GM23338 (cell line): ENCODE measurements around the gene TNPO3. TPM values are rescaled to one million over a fixed set of nuclear protein-coding genes. Genes with fewer than 3 reads are reported as not detected.

Experiments
- ATAC-seq: fragments of 200-7000 bp; cut with Tn5 transposase; 3 replicates; pipeline ENCODE4 v1.9.1; 2020
- DNase-seq: peaks from one replicate; pipeline ENCODE4 v3.0.0-alpha.2; 2015; ENCODE audit warnings: low spot score
- H2AFZ ChIP-seq: fragments of 200-600 bp; sonication (generic); 2 replicates; pipeline ENCODE4 v1.8.0; 2016; ENCODE audit warnings: antibody characterized with exemption, mild to moderate bottlenecking, moderate library complexity
- H3F3A ChIP-seq: fragments of 200-600 bp; sonication (generic); replicated peaks from 2 replicates; pipeline ENCODE4 v1.8.0; 2017; ENCODE audit warnings: antibody characterized with exemption, mixed run types, low read depth
- H3K27ac ChIP-seq: fragments of 200-600 bp; sonication (generic); 2 replicates; pipeline ENCODE4 v1.6.1; 2016; ENCODE audit warnings: low read depth
- H3K27me3 ChIP-seq: fragments of 200-600 bp; sonication (generic); 2 replicates; pipeline ENCODE4 v1.8.0; 2016; ENCODE audit warnings: mild to moderate bottlenecking, mixed run types, moderate library complexity; ENCODE audit not compliant: insufficient read depth
- H3K36me3 ChIP-seq: fragments of 200-600 bp; sonication (generic); 2 replicates; pipeline ENCODE4 v1.8.0; 2016; ENCODE audit warnings: mild to moderate bottlenecking; ENCODE audit not compliant: insufficient read depth
- H3K4me1 ChIP-seq: fragments of 200-600 bp; sonication (generic); 2 replicates; pipeline ENCODE4 v1.8.0; 2016; ENCODE audit warnings: mild to moderate bottlenecking, moderate library complexity; ENCODE audit not compliant: insufficient read depth
- H3K4me2 ChIP-seq: fragments of 200-600 bp; sonication (generic); 2 replicates; pipeline ENCODE4 v1.7.1; 2017; ENCODE audit warnings: mixed run types
- H3K4me3 ChIP-seq: fragments of 200-600 bp; sonication (generic); 2 replicates; pipeline ENCODE4 v1.6.1; 2016; ENCODE audit warnings: mixed run types
- H3K79me2 ChIP-seq: fragments of 200-600 bp; sonication (generic); replicated peaks from 2 replicates; pipeline ENCODE4 v1.8.0; 2017; ENCODE audit warnings: mild to moderate bottlenecking; ENCODE audit not compliant: insufficient read depth
- H3K9me2 ChIP-seq: fragments of 200-600 bp; sonication (generic); 2 replicates; pipeline ENCODE4 v1.8.0; 2017; ENCODE audit not compliant: insufficient read depth
- H4K20me1 ChIP-seq: fragments of 200-600 bp; sonication (generic); replicated peaks from 2 replicates; pipeline ENCODE4 v1.8.0; 2017; ENCODE audit warnings: mild to moderate bottlenecking; ENCODE audit not compliant: insufficient read depth
- H3K27ac Mint-ChIP-seq: 2 replicates; pipeline ENCODE4 v1.8.0; 2020; ENCODE audit warnings: inconsistent platforms, mild to moderate bottlenecking, moderate library complexity, mixed read lengths
- H3K27me3 Mint-ChIP-seq: 3 replicates; pipeline ENCODE4 v1.8.0; 2022; ENCODE audit warnings: low read depth, mild to moderate bottlenecking, moderate library complexity, mixed read lengths, inconsistent platforms; ENCODE audit not compliant: insufficient read depth, poor library complexity
- H3K36me3 Mint-ChIP-seq: 3 replicates; pipeline ENCODE4 v1.8.0; 2021; ENCODE audit warnings: low read depth, mild to moderate bottlenecking, inconsistent platforms, moderate library complexity, mixed read lengths
- H3K4me1 Mint-ChIP-seq: 3 replicates; pipeline ENCODE4 v1.8.0; 2020; ENCODE audit warnings: mild to moderate bottlenecking, inconsistent platforms, mixed read lengths
- H3K4me3 Mint-ChIP-seq: 3 replicates; pipeline ENCODE4 v1.8.0; 2021; ENCODE audit warnings: moderate library complexity, mild to moderate bottlenecking, inconsistent platforms, mixed read lengths
- H3K9me3 Mint-ChIP-seq: 3 replicates; pipeline ENCODE4 v1.8.0; 2020; ENCODE audit warnings: moderate library complexity, mild to moderate bottlenecking, inconsistent platforms, mixed read lengths
- CREB1 ChIP-seq: fragments of 250-450 bp; sonication (Bioruptor Pico); IDR thresholded peaks from 2 replicates; pipeline ENCODE4 v1.5.0; 2020; ENCODE audit warnings: low read depth, mild to moderate bottlenecking, moderate library complexity
- CTCF ChIP-seq, 2 experiments: fragments of 200-600 bp in 1 of 2; sonication (generic) in 1 of 2; conservative IDR thresholded peaks; 2 replicates each; pipeline versions ENCODE4 v1.5.1 to v1.6.1; 2016 to 2017; ENCODE audit warnings: antibody characterized with exemption in 2 of 2, low read depth in 2 of 2, mild to moderate bottlenecking in 2 of 2, moderate library complexity in 1 of 2
- EZH2 ChIP-seq: fragments of 200-600 bp; sonication (generic); IDR thresholded peaks from one replicate; pipeline ENCODE4 v1.8.0; 2017; ENCODE audit warnings: antibody characterized with exemption, mild to moderate bottlenecking, low read depth; ENCODE audit not compliant: unreplicated experiment
- EZH2phosphoT487 ChIP-seq: fragments of 200-600 bp; sonication (generic); IDR thresholded peaks from one replicate; pipeline ENCODE4 v1.8.1; 2018; ENCODE audit warnings: antibody characterized with exemption; ENCODE audit not compliant: unreplicated experiment
- JUNB ChIP-seq: IDR thresholded peaks from one replicate; pipeline ENCODE4 v1.6.1; 2016; ENCODE audit warnings: antibody characterized with exemption; ENCODE audit not compliant: unreplicated experiment
- NANOG ChIP-seq: IDR thresholded peaks from 2 replicates; pipeline ENCODE4 v1.6.1; 2016; ENCODE audit warnings: antibody characterized with exemption, borderline replicate concordance
- POLR2AphosphoS5 ChIP-seq: IDR thresholded peaks from 2 replicates; pipeline ENCODE4 v1.6.1; 2016; ENCODE audit warnings: antibody characterized with exemption, low read depth
- REST ChIP-seq: IDR thresholded peaks from one replicate; pipeline ENCODE4 v1.6.1; 2018; ENCODE audit warnings: antibody characterized with exemption; ENCODE audit not compliant: unreplicated experiment
- STAT1 ChIP-seq: IDR thresholded peaks from one replicate; pipeline ENCODE4 v1.6.1; 2016; ENCODE audit warnings: antibody characterized with exemption; ENCODE audit not compliant: unreplicated experiment
- ZNF114 ChIP-seq: fragments of 250-450 bp; sonication (Bioruptor Pico); IDR thresholded peaks from 2 replicates; pipeline ENCODE4 v1.5.0; 2020; ENCODE audit warnings: mild to moderate bottlenecking, moderate library complexity
- ZNF331 ChIP-seq: fragments of 250-450 bp; sonication (Bioruptor Pico); IDR thresholded peaks from 2 replicates; pipeline ENCODE4 v1.5.0; 2020; ENCODE audit warnings: low read depth, mild to moderate bottlenecking, moderate library complexity
- ZNF462 ChIP-seq: fragments of 250-450 bp; sonication (Bioruptor Pico); IDR thresholded peaks from 2 replicates; pipeline ENCODE4 v1.5.0; 2020; ENCODE audit warnings: mild to moderate bottlenecking, moderate library complexity
- polyA plus RNA-seq: library from polyadenylated mRNA; unstranded; fragments of >200 nt; fragmentation: Nextera tagmentation; extraction: Ambion mirVana; gene quantifications from 2 replicates; pipeline ENCODE4 v1.2.1, GENCODE V29; 2016
- total RNA-seq: library from RNA; depleted of rRNA; stranded (reverse); fragments of >200 nt; shearing (Covaris generic); gene quantifications from 2 replicates; pipeline ENCODE4 v1.2.3, GENCODE V29; 2014
- TF ChIP-seq, protein P1 (sequence below): IDR thresholded peaks from 2 replicates; pipeline ENCODE4 v1.6.1; 2016; ENCODE audit warnings: antibody characterized with exemption

The TNPO3 gene
- total and polyA plus RNA-seq, 2 experiments from 2014 or later: 38.2 to 127 TPM

DNA sequence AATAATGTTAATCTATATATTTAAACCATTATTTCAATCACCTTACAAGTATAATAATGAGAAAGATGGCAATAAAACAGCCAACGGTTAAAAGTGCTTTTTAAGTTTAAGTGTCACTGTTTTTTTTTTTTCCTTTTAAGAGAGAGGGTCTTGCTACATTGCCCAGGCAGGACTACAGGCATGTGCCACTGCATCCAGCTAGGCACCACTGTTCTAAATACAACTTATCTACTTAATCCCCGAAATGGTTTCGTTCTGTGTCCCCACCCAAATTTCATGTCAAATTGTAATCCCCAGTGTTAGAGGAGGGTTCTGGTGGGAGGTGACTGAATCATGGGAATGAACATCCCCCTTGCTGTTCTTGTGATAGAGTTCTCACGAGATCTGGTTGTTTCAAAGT lies 49.7 kb downstream of the TNPO3 start:
- no peak overlapping the region for H2AFZ ChIP-seq
- H3F3A ChIP-seq: no peaks in the 10 kb centered on the region
- H3K27ac ChIP-seq: no peak overlapping the region
- Mint-ChIP-seq H3K27ac (no peak overlapping the region), H3K27me3 (peaks cover 2% of the 10 kb centered on the region), H3K36me3 (peaks cover 45% of the 10 kb centered on the region), H3K9me3 (no peaks in the 10 kb centered on the region; the same call in 2 of the 3 replicates), H3K4me3 (no peak overlapping the region), H3K4me1 (no peaks in the 10 kb centered on the region)
- H4K20me1 ChIP-seq: peaks cover 15% of the 10 kb centered on the region
- H3K79me2 ChIP-seq: peaks cover 37% of the 10 kb centered on the region
- H3K4me2 ChIP-seq: no peak overlapping the region
- H3K4me1 ChIP-seq: no peaks in the 10 kb centered on the region
- TF ChIP-seq POLR2AphosphoS5: no peak
- no peak for TF ChIP-seq ZNF331 (CRISPR knock-in tag)
- no peak for TF ChIP-seq REST
- TF ChIP-seq CREB1 (CRISPR knock-in tag): no peak
- TF ChIP-seq CTCF (conservative IDR thresholded peaks at IDR 0.05; ENCODE audit: low read depth in 2 of 2): no peak
- no peak for TF ChIP-seq ZNF114 (CRISPR knock-in tag)
- TF ChIP-seq ZNF462 (CRISPR knock-in tag): no peak
- TF ChIP-seq EZH2phosphoT487: no peak
- no peak for TF ChIP-seq STAT1
- TF ChIP-seq EZH2: no peak
- TF ChIP-seq JUNB: no peak
- no peak for TF ChIP-seq NANOG
- TF ChIP-seq, protein P1, sequence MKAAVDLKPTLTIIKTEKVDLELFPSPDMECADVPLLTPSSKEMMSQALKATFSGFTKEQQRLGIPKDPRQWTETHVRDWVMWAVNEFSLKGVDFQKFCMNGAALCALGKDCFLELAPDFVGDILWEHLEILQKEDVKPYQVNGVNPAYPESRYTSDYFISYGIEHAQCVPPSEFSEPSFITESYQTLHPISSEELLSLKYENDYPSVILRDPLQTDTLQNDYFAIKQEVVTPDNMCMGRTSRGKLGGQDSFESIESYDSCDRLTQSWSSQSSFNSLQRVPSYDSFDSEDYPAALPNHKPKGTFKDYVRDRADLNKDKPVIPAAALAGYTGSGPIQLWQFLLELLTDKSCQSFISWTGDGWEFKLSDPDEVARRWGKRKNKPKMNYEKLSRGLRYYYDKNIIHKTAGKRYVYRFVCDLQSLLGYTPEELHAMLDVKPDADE: no peak
- H3K4me3 ChIP-seq: no peak overlapping the region
- H3K36me3 ChIP-seq: peaks cover 50% of the 10 kb centered on the region
- H3K9me2 ChIP-seq: no peaks in the 10 kb centered on the region
- no peaks in the 10 kb centered on the region for H3K27me3 ChIP-seq
- DNase-seq (no peak), ATAC-seq (no peak)
